Stimulated activated CD8-positive, alpha-beta memory T cell treated with anti-CD3 and anti-CD28 coated beads, Interleukin-12 subunit alpha, Interleukin-12 subunit beta, amount 100 ng/mL, for 1 hour (primary cell): ENCODE results near the gene SUGCT.

Experiments used
- DNase-seq: peaks from one replicate; pipeline ENCODE4 v3.0.0-alpha.2; 2020; ENCODE audit warnings: low read depth

Gene SUGCT

GRCh38 chr7:40879941-40880543, 745.2 kb downstream of the SUGCT start:
- DNase-seq, result no peak

- no peak for DNase-seq
Measured at GRCh38 chr7:40880581-40880980, 745.8 kb downstream of the SUGCT start.

GRCh38 chr7:40881405-40881926, 746.7 kb downstream of the SUGCT start:
- DNase-seq, result no peak

- no peak for DNase-seq
Measured at GRCh38 chr7:40882071-40882658, 747.4 kb downstream of the SUGCT start.

GRCh38 chr7:40883826-40884225, 749.0 kb downstream of the SUGCT start:
- DNase-seq, result no peak

- no peak for DNase-seq
Measured at GRCh38 chr7:40884241-40884640, 749.4 kb downstream of the SUGCT start.

GRCh38 chr7:40885503-40885902, 750.7 kb downstream of the SUGCT start:
- DNase-seq, result no peak

GRCh38 chr7:40887099-40887498, 752.3 kb downstream of the SUGCT start:
- DNase-seq, result no peak

GRCh38 chr7:40888499-40888898, 753.7 kb downstream of the SUGCT start:
- no peak for DNase-seq

- no peak for DNase-seq
Measured at GRCh38 chr7:40889099-40889498, 754.3 kb downstream of the SUGCT start.

- DNase-seq, result no peak
Measured at GRCh38 chr7:40889539-40889938, 754.7 kb downstream of the SUGCT start.

GRCh38 chr7:40890088-40890692, 755.4 kb downstream of the SUGCT start:
- DNase-seq, result no peak

GRCh38 chr7:40891232-40891631, 756.4 kb downstream of the SUGCT start:
- DNase-seq, result no peak

- no peak for DNase-seq
Measured at GRCh38 chr7:40899151-40899550, 764.3 kb downstream of the SUGCT start.

- no peak for DNase-seq
Measured at GRCh38 chr7:40899636-40900507, 765.1 kb downstream of the SUGCT start.

GRCh38 chr7:40903872-40904271, 769.1 kb downstream of the SUGCT start:
- no peak for DNase-seq

- DNase-seq, result no peak
Measured at GRCh38 chr7:40907286-40907685, 772.5 kb downstream of the SUGCT start.

- DNase-seq, result no peak
Measured at GRCh38 chr7:40909346-40909980, 774.7 kb downstream of the SUGCT start.
